ENCODE data around the gene MSH3. TPM values are rescaled to one million over a fixed set of nuclear protein-coding genes. Genes with fewer than 3 reads are reported as not detected.
"Not testable (repeated sequence)": the region's sequence is repeated elsewhere in the genome, so short reads cannot be mapped to it uniquely, and the experiment has no call there.

The MSH3 gene
- total RNA-seq, 1 donor = 5.9 TPM

- no peak for DNase-seq (ENCODE audit: low read depth in 2 of 3, low spot score in 2 of 3)
Measured at GRCh38 chr5:80884086-80884813, 229.8 kb downstream of the MSH3 start.

DNA sequence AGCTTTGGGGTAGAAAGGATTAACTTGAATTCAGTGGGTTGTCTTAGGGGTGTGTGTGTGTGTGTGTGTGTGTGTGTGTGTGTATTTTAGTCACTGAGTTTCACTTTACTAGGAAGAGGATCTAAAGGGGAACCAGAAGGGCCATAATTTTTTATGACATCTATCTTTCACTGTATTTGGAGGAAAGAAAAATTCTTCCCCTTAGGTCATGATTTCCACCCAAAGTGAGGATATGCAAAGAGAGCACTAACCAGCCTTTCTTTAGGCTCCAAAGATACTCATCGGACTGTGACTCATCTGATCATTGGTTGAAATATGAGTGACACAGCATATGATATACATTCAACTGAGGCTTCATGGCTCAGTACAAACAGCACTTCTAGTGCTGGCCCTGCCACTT, 230.5 kb downstream of the MSH3 start:
- DNase-seq (ENCODE audit: low read depth in 2 of 3, low spot score in 2 of 3) = no peak

DNA sequence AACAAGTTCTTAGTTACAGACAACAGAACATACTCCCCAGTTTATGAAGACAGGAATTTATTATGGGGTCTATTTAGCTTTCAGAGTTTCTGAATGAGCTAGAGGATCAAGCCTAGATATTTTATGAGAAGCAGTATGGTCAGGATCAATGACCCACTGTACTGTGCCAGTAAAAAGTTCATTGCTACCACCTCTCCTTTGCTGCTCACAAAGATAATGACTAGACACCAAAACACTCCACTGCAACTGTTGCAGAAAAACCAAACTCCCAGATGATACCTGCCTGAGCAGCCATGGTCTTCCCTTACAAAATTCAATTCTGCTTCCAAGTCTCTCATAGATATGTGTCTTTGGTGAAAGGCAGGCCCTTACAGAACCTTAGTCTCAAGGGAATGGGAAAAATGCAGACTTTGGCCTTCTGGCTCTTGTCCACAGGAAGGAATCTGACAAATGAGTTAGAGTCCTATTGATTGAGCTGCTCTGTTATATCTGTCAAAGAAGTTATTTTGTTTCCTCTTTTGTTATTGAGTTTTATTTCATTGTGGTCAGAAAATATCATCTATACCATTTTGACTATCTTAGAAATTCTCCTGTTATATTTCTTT, 231.0 kb downstream of the MSH3 start:
- DNase-seq (ENCODE audit: low read depth in 2 of 3, low spot score in 2 of 3) = no peak

GRCh38 chr5:80894083-80894482, 239.6 kb downstream of the MSH3 start:
- DNase-seq (ENCODE audit: low read depth in 2 of 3, low spot score in 2 of 3) = no peak

DNA sequence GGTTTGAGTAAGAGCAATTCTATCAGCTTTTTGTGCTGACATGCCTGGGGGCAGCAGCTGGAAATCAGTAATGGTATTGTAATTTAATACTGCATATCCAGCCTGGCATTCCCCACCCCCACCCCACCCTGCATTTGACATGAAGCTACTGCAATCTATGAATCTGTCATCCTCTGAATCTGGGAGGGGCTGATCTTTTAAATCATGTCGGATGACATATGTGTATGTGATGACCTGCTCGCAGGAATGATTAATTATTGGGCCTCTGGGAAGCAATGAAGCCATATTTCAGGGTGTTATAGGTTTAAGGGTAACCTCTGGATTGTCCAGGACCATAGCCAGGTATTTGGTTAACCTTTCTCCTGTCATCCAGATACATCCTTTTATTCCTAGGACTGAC, 241.1 kb downstream of the MSH3 start:
- DNase-seq (ENCODE audit: low read depth in 2 of 3, low spot score in 2 of 3) = no peak

- DNase-seq (ENCODE audit: low read depth in 2 of 3, low spot score in 2 of 3) = not testable (repeated sequence)
Measured at GRCh38 chr5:80902624-80903023, 248.2 kb downstream of the MSH3 start.

GRCh38 chr5:80904533-80905187, 250.2 kb downstream of the MSH3 start:
- DNase-seq (ENCODE audit: low read depth in 2 of 3, low spot score in 2 of 3) = peak in 1 of 3 donors; percentile 32

DNA sequence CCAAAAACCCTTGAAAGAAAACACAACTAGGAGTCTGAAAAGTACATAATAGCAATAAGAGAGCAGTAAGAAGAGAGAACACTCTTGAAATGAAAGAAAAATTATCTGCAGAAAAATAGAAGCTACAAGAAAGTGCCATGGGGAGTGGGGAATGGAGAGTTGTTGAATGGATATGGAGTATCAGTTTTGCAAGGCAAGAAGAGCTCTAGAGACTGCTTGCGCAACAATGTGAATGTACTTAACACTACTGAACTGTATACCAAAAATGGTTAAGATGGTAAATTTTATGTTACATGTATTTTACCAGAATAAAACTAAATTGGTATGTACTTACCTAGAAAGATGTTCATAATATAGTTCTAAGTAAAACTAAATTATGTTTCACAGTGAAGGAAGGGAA, 251.0 kb downstream of the MSH3 start:
- DNase-seq (ENCODE audit: low read depth in 2 of 3, low spot score in 2 of 3) = no peak

DNA sequence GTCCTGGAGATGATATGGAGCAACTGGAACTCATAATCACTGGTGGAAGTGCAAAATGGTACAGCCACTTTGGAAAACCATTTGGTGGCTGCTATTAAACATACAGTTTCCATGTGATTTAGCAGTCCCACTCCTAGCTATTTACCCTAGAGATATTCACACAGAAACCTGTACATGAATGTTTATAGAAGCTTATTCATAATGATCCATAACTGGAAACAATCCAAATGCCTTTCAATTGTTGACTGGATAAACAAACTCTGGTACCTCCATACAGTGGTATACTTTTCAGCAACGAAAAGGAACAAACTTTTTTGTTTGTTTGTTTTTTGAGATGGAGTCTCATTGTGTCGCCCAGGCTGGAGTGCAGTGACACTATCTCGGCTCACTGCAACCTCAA, 258.0 kb downstream of the MSH3 start:
- no peak for DNase-seq (ENCODE audit: low read depth in 2 of 3, low spot score in 2 of 3)

DNA sequence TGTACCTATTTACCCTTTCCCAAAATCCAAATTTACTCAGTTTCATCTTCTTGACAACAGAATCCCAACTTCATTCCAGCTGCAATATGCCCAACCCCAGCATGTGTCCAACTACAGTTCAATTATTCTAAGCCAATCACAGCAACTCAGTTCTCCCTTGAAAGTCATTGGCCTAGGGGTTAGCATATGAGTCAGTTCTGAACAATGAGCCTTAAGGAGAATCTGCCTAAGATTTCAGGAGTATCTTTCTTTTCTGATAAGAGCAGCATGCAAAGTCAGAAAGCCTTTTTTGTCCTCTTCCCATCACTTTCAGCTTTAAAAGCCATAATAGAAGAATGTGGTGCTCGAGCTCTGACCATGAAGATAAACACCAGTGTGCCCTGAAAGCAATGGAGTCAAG, 261.3 kb downstream of the MSH3 start:
- no peak for DNase-seq (ENCODE audit: low read depth in 2 of 3, low spot score in 2 of 3)

- no peak for DNase-seq (ENCODE audit: low read depth in 2 of 3, low spot score in 2 of 3)
Measured at GRCh38 chr5:80916676-80917075, 262.2 kb downstream of the MSH3 start.

GRCh38 chr5:80917631-80918030, 263.2 kb downstream of the MSH3 start:
- no peak for DNase-seq (ENCODE audit: low read depth in 2 of 3, low spot score in 2 of 3)

GRCh38 chr5:80919678-80920196, 265.3 kb downstream of the MSH3 start:
- no peak for DNase-seq (ENCODE audit: low read depth in 2 of 3, low spot score in 2 of 3)

DNA sequence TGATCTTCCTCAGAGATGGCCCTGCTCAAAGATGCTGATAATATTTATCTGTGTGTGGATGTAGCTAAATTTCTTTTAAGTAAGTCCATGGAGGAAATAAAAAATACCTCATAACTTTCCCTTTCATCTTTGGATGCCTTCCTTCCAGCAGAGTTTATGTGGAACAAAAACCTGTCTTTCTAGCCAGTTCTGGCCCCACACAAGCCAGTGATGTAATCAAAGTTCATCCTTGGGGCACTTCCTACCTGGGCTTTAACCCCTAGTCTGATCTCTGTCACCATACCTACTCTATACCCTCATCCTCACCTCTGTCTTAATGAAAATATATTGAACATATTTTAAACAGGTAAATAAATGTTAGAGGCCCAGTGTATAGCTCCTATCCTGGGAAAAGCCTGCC, 265.9 kb downstream of the MSH3 start:
- DNase-seq (ENCODE audit: low read depth in 2 of 3, low spot score in 2 of 3) = no peak

- no peak for DNase-seq (ENCODE audit: low read depth in 2 of 3, low spot score in 2 of 3)
Measured at GRCh38 chr5:80921026-80921425, 266.6 kb downstream of the MSH3 start.

- no peak for DNase-seq (ENCODE audit: low read depth in 2 of 3, low spot score in 2 of 3)
Measured at GRCh38 chr5:80925931-80926330, 271.5 kb downstream of the MSH3 start.

Small RNA genes within 50 kb of the gene (small RNA-seq; reads per million reads assigned to genes)
- not detected for gene MTRNR2L2

Other genes with a start within 250 kb of the MSH3 start
- gene ZFYVE16, start 246.6 kb upstream of the MSH3 start, total RNA-seq = 6.2 TPM
- gene FAM151B, start 166.6 kb upstream of the MSH3 start, total RNA-seq = 0.81 TPM
- gene ANKRD34B, start 84.4 kb upstream of the MSH3 start, total RNA-seq = under 0.01 TPM
- 14.8 TPM for gene DHFR, start 331 bp downstream of the MSH3 start, total RNA-seq

Measured in hematopoietic multipotent progenitor cell (in vitro differentiated cells).